Sigmoid colon (tissue), 7 donors: ENCODE results near the gene TPM1. TPM values are rescaled to one million over a fixed set of nuclear protein-coding genes. Genes with fewer than 3 reads are reported as not detected.

Source experiments
- DNase-seq: peaks from one replicate; pipeline ENCODE4 v3.0.0-alpha.2; 2019
- H3K27ac ChIP-seq, 4 donors: fragments of 200-600 bp; sonication (generic); one replicate each; pipeline ENCODE4 v1.5.1; 2016 to 2019; ENCODE audit warnings: mild to moderate bottlenecking in 1 of 4
- H3K27me3 ChIP-seq, 3 donors: fragments of 200-600 bp; sonication (generic); one replicate each; pipeline ENCODE4 v1.5.1; 2019; ENCODE audit warnings: mild to moderate bottlenecking in 1 of 3
- H3K36me3 ChIP-seq, 4 donors: fragments of 200-600 bp; sonication (generic); one replicate each; pipeline ENCODE4 v1.5.1; 2016 to 2019
- H3K4me1 ChIP-seq, 4 donors: fragments of 200-600 bp; sonication (generic); one replicate each; pipeline ENCODE4 v1.5.1; 2017 to 2019
- H3K4me3 ChIP-seq, 4 donors: fragments of 200-600 bp; sonication (generic); one replicate each; pipeline ENCODE4 v1.5.1; 2017 to 2019; ENCODE audit warnings: mild to moderate bottlenecking in 2 of 4, moderate library complexity in 1 of 4
- H3K9me3 ChIP-seq, 4 donors: fragments of 200-600 bp in 3 of 4; sonication (generic) in 3 of 4; one replicate each; pipeline versions ENCODE4 v1.5.1 to v1.6.1; 2013 to 2019
- CTCF ChIP-seq, 4 experiments: fragments of 450-650 bp in 3 of 4; fragments of 200-600 bp in 1 of 4; IDR thresholded peaks; one replicate each; pipeline ENCODE4 v1.5.1; 2016 to 2019; ENCODE audit warnings: antibody characterized with exemption in 4 of 4, mild to moderate bottlenecking in 3 of 4, moderate library complexity in 2 of 4
- EP300 ChIP-seq, 4 donors: sonication (generic); formaldehyde crosslinking; IDR thresholded peaks; one replicate each; pipeline ENCODE4 v1.6.1; 2017; ENCODE audit warnings: antibody characterized with exemption in 4 of 4
- POLR2A ChIP-seq, 2 donors: fragments of 450-650 bp; IDR thresholded peaks; one replicate each; pipeline ENCODE4 v1.6.1; 2016; ENCODE audit warnings: antibody characterized with exemption in 2 of 2, mild to moderate bottlenecking in 2 of 2, moderate library complexity in 2 of 2
- POLR2AphosphoS5 ChIP-seq, 4 donors: sonication (generic); formaldehyde crosslinking; IDR thresholded peaks; one replicate each; pipeline ENCODE4 v1.6.1; 2017; ENCODE audit warnings: antibody characterized with exemption in 4 of 4
- WGBS, 2 donors: extraction: QIAGEN DNeasy Blood & Tissue Kit; methylation state at CpG; one replicate each; pipeline ENCODE4 v1.1.7; 2013; 5-methylcytosine and 5-hydroxymethylcytosine counted together
- intact Hi-C: fragments of 100-400 bp; cut with DNase I; formaldehyde crosslinking; loops from one replicate; pipeline ENCODE4 v1.15.1; 2023
- polyA plus RNA-seq, 3 donors: library from polyadenylated mRNA; stranded (reverse); fragments of 200-250 nt; gene quantifications; one replicate each; pipeline ENCODE4 v1.2.3, GENCODE V29; 2013
- total RNA-seq, 4 donors: library from RNA; depleted of rRNA; stranded (reverse); fragments of >200 nt; gene quantifications; one replicate each; pipeline ENCODE4 v1.1.0, GENCODE V29; 2016
- donor health status: healthy with polysubstance abuse.
- donor health status: Bipolar disorder and iron deficiency.
- donor health status: healthy.

Gene TPM1
- total and polyA plus RNA-seq, 7 donors = 438 to 4,179 (median 2,634) TPM

- no peak for DNase-seq
- Histone ChIP-seq H3K4me1 (peaks cover 2 to 70% (median 40%) of the 10 kb centered on the region in 4 donors), H3K36me3 (peaks cover 4 to 33% (median 16%) of the 10 kb centered on the region in 4 donors), H3K27me3 (no peaks in the 10 kb centered on the region), H3K9me3 (no peaks in the 10 kb centered on the region), H3K27ac (peak overlapping the region; percentile 73 to 99 (median 98)), H3K4me3 (no peak overlapping the region)
- WGBS, 2 donors = 28 to 68% methylated on average over 9 of the region's 9 CpGs
- TF ChIP-seq POLR2A (IDR thresholded peaks at IDR 0.05) (no peak), POLR2AphosphoS5 (IDR thresholded peaks at IDR 0.05) (peak in 2 of 4 donors; percentile 61 to 73)
- intact Hi-C loops = no loop called here
Observed at GRCh38 chr15:63073497-63074172, 31.1 kb downstream of the TPM1 start.

- no peak for TF ChIP-seq CTCF (IDR thresholded peaks at IDR 0.05)
- TF ChIP-seq POLR2AphosphoS5 (IDR thresholded peaks at IDR 0.05) = peak; percentile 83 to 96 (median 92)
- TF ChIP-seq EP300 (IDR thresholded peaks at IDR 0.05) = peak; percentile 27 to 79 (median 77)
- intact Hi-C loops = no loop called here
- peaks cover 2 to 60% (median 34%) of the 10 kb centered on the region in 4 donors for H3K4me1 ChIP-seq
- H3K27ac ChIP-seq = peak overlapping the region; percentile 73 to 99 (median 98)
- peak; percentile 81 for DNase-seq
- H3K27me3 ChIP-seq = no peaks in the 10 kb centered on the region
- H3K9me3 ChIP-seq = no peaks in the 10 kb centered on the region
- peak overlapping the region in 3 of 4 donors; percentile 2 to 17 (median 2) for H3K4me3 ChIP-seq
- 75 to 82% methylated on average over 17 of the region's 17 CpGs for WGBS, 2 donors
- peaks cover 0 to 18% (median 8%) of the 10 kb centered on the region in 4 donors for H3K36me3 ChIP-seq
Observed at GRCh38 chr15:63075015-63075983, 32.8 kb downstream of the TPM1 start.

- Histone ChIP-seq H3K36me3 (peaks cover 0 to 10% (median 2%) of the 10 kb centered on the region in 4 donors), H3K27ac (peak overlapping the region; percentile 73 to 99 (median 98)), H3K9me3 (no peaks in the 10 kb centered on the region), H3K4me1 (peaks cover 2 to 60% (median 41%) of the 10 kb centered on the region in 4 donors), H3K4me3 (peak overlapping the region in 2 of 4 donors; percentile 2), H3K27me3 (no peaks in the 10 kb centered on the region)
- no peak for DNase-seq
- WGBS, 2 donors = 71 to 84% methylated on average over 12 of the region's 12 CpGs
- TF ChIP-seq POLR2A (IDR thresholded peaks at IDR 0.05) = no peak
- no peak for TF ChIP-seq EP300 (IDR thresholded peaks at IDR 0.05)
- no peak for TF ChIP-seq CTCF (IDR thresholded peaks at IDR 0.05)
- TF ChIP-seq POLR2AphosphoS5 (IDR thresholded peaks at IDR 0.05) = no peak
- intact Hi-C loops = no loop called here
Observed at GRCh38 chr15:63075984-63076713, 33.6 kb downstream of the TPM1 start.

- Histone ChIP-seq H3K36me3 (peaks cover 0 to 5% (median 0%) of the 10 kb centered on the region in 4 donors), H3K27ac (peak overlapping the region; percentile 73 to 99 (median 98))
- 94 to 95% methylated on average over 4 of the region's 4 CpGs for WGBS, 2 donors
Observed at GRCh38 chr15:63076714-63077046, 34.1 kb downstream of the TPM1 start.

More at GRCh38 chr15:63076714-63077046, 34.1 kb downstream of the TPM1 start:
- H3K4me1 ChIP-seq = peaks cover 2 to 56% (median 41%) of the 10 kb centered on the region in 4 donors
- no peaks in the 10 kb centered on the region for H3K9me3 ChIP-seq
- DNase-seq = no peak
- H3K4me3 ChIP-seq = no peak overlapping the region
- no peaks in the 10 kb centered on the region for H3K27me3 ChIP-seq
- intact Hi-C loops = no loop called here
- TF ChIP-seq EP300 (IDR thresholded peaks at IDR 0.05) (no peak), CTCF (IDR thresholded peaks at IDR 0.05) (no peak), POLR2AphosphoS5 (IDR thresholded peaks at IDR 0.05) (no peak), POLR2A (IDR thresholded peaks at IDR 0.05) (no peak)
